Activated CD4-positive, alpha-beta T cell treated with anti-CD3 and anti-CD28 coated beads for 48 hours (primary cell): ENCODE data around the gene LEF1.
A peak's percentile ranks its signal among the peaks of the same experiment; 100 is the strongest.

ENCODE experiments used
- DNase-seq: peaks from one replicate; pipeline ENCODE4 v3.0.0-alpha.2; 2020

LEF1 gene

GRCh38 chr4:108109111-108109510 is 59.6 kb downstream of the LEF1 start:
- DNase-seq: no peak

- DNase-seq: peak; percentile 58
These were observed 60.9 kb downstream of the LEF1 start for GRCh38 chr4:108107729-108108382.

GRCh38 chr4:108107101-108107500 is 61.6 kb downstream of the LEF1 start:
- no peak for DNase-seq

- DNase-seq: no peak
These were observed 62.5 kb downstream of the LEF1 start for GRCh38 chr4:108106186-108106585.

GRCh38 chr4:108103099-108103862 is 65.5 kb downstream of the LEF1 start:
- no peak for DNase-seq

- DNase-seq: no peak
These were observed 67.9 kb downstream of the LEF1 start for GRCh38 chr4:108100827-108101226.

GRCh38 chr4:108099838-108100237 is 68.9 kb downstream of the LEF1 start:
- no peak for DNase-seq

GRCh38 chr4:108097990-108098553 is 70.7 kb downstream of the LEF1 start:
- DNase-seq: no peak

GRCh38 chr4:108094923-108095482 is 73.7 kb downstream of the LEF1 start:
- no peak for DNase-seq

- DNase-seq: no peak
These were observed 74.6 kb downstream of the LEF1 start for GRCh38 chr4:108094131-108094530.

- no peak for DNase-seq
These were observed 76.4 kb downstream of the LEF1 start for GRCh38 chr4:108092288-108092687.

- no peak for DNase-seq
These were observed 81.3 kb downstream of the LEF1 start for GRCh38 chr4:108087293-108087967.

GRCh38 chr4:108081256-108081655 is 87.5 kb downstream of the LEF1 start:
- peak; percentile 38 for DNase-seq

GRCh38 chr4:108080747-108081146 is 88.0 kb downstream of the LEF1 start:
- peak; percentile 56 for DNase-seq

GRCh38 chr4:108078024-108078733 is 90.6 kb downstream of the LEF1 start:
- DNase-seq: no peak

- peak; percentile 53 for DNase-seq
These were observed 96.4 kb downstream of the LEF1 start for GRCh38 chr4:108072300-108072699.

- DNase-seq: no peak
These were observed 98.0 kb downstream of the LEF1 start for GRCh38 chr4:108070775-108071174.

GRCh38 chr4:108068442-108068841 is 100.3 kb downstream of the LEF1 start:
- no peak for DNase-seq

GRCh38 chr4:108060686-108061321 is 107.9 kb downstream of the LEF1 start:
- no peak for DNase-seq

GRCh38 chr4:108060164-108060563 is 108.6 kb downstream of the LEF1 start:
- DNase-seq: no peak

GRCh38 chr4:108058685-108059440 is 109.9 kb downstream of the LEF1 start:
- no peak for DNase-seq
